HepG2 (cell line): ENCODE results near the gene AGPAT2. TPM values are rescaled to one million over a fixed set of nuclear protein-coding genes. Genes with fewer than 3 reads are reported as not detected.

ENCODE experiments used
- ATAC-seq: fragments of 200-7000 bp; cut with Tn5 transposase; 3 replicates; pipeline ENCODE4 v1.9.1; 2020; ENCODE audit warnings: mild to moderate bottlenecking, moderate library complexity
- BruUV-seq: library from RNA; stranded (reverse); fragments of 400-500 nt; replicated peaks from 2 replicates; lab custom pipeline; 2021; lab: Mats Ljungman, UMichigan
- CTCF ChIA-PET: fragments of 300-600 bp; formaldehyde crosslinking; extraction: SDS; loops from one replicate; lab custom pipeline; 2021; ENCODE audit warnings: low total read pairs, inconsistent platforms, low intra/inter-chr PET ratio; lab: Yijun Ruan, JAX
- POLR2A ChIA-PET: fragments of 350-600 bp; sonication (Branson Sonifier 250); formaldehyde crosslinking; loops from one replicate; lab custom pipeline; 2020; ENCODE audit warnings: antibody characterized with exemption, inconsistent platforms; lab: Yijun Ruan, JAX
- DNase-seq: peaks from one replicate; pipeline ENCODE4 v3.0.0-alpha.2; 2015; ENCODE audit warnings: low spot score
- FAIRE-seq: peaks from 3 replicates; lab custom pipeline; 2011; peaks lifted over from hg19 to GRCh38; lab: Jason Lieb, UNC
- H2AFZ ChIP-seq: one replicate; pipeline ENCODE4 v1.6.1; 2011; ENCODE audit warnings: low read length, inconsistent platforms
- H3K27ac ChIP-seq: fragments of 300-600 bp; 3 replicates; pipeline ENCODE4 v1.8.0; 2011; ENCODE audit warnings: mixed run types, mild to moderate bottlenecking, mixed read lengths, low read length, inconsistent platforms; ENCODE audit not compliant: insufficient read depth; ENCODE audit errors: extremely low read length
- H3K27me3 ChIP-seq, 2 experiments: fragments of 200-600 bp in 1 of 2; 2 replicates in 1 of 2; 3 replicates in 1 of 2; pipeline versions ENCODE4 v1.6.0 to v1.8.0; 2011; ENCODE audit warnings: low read length in 2 of 2, mild to moderate bottlenecking in 2 of 2, moderate library complexity in 2 of 2, inconsistent platforms in 1 of 2; ENCODE audit not compliant: insufficient read depth in 2 of 2, control insufficient read depth in 1 of 2
- H3K36me3 ChIP-seq, 2 experiments: fragments of 200-600 bp in 1 of 2; replicated peaks in 1 of 2; 2 replicates in 1 of 2; 3 replicates in 1 of 2; pipeline versions ENCODE4 v1.5.1 to v1.8.0; 2011; ENCODE audit warnings: low read length in 2 of 2, inconsistent platforms in 1 of 2; ENCODE audit not compliant: insufficient read depth in 2 of 2, control insufficient read depth in 1 of 2
- H3K4me1 ChIP-seq: 2 replicates; pipeline ENCODE4 v1.5.1; 2012; ENCODE audit warnings: low read length, inconsistent platforms; ENCODE audit not compliant: insufficient read depth
- H3K4me2 ChIP-seq: 2 replicates; pipeline ENCODE4 v1.6.0; 2011; ENCODE audit warnings: low read depth, low read length, inconsistent platforms
- H3K4me3 ChIP-seq, 3 experiments: fragments of 200-600 bp in 1 of 3; sonication (generic), shearing (Covaris generic) in 1 of 3; replicated peaks in 1 of 3; 2 replicates each; pipeline ENCODE4 v1.5.1; 2011 to 2016; ENCODE audit warnings: low read length in 3 of 3, inconsistent platforms in 2 of 3, low read depth in 2 of 3, mild to moderate bottlenecking in 2 of 3, control low read depth in 1 of 3, mixed read lengths in 1 of 3; ENCODE audit not compliant: insufficient read depth in 1 of 3
- H3K79me2 ChIP-seq: one replicate; pipeline ENCODE4 v1.6.1; 2011; ENCODE audit warnings: low read length, inconsistent platforms; ENCODE audit not compliant: insufficient read depth
- H3K9ac ChIP-seq: 2 replicates; pipeline ENCODE4 v1.6.0; 2011; ENCODE audit warnings: mild to moderate bottlenecking, low read depth, low read length, inconsistent platforms; ENCODE audit not compliant: insufficient read depth
- H3K9me3 ChIP-seq: 2 replicates; pipeline ENCODE4 v1.5.1; 2012; ENCODE audit warnings: mild to moderate bottlenecking, low read length
- H4K20me1 ChIP-seq: 2 replicates; pipeline ENCODE4 v1.6.0; 2011; ENCODE audit warnings: inconsistent platforms, mild to moderate bottlenecking, low read length, moderate library complexity; ENCODE audit not compliant: insufficient read depth
- FOXA1 ChIP-seq, 2 experiments: fragments of 450-650 bp in 1 of 2; sonication (generic) in 1 of 2; formaldehyde crosslinking in 1 of 2; IDR thresholded peaks; 2 replicates each; pipeline versions ENCODE4 v1.4.0 to v1.6.1; 2016 to 2020; ENCODE audit warnings: missing genetic modification reagents in 1 of 2
- MEF2D ChIP-seq: sonication (generic); formaldehyde crosslinking; IDR thresholded peaks from 2 replicates; pipeline ENCODE4 v1.5.1; 2020; ENCODE audit warnings: mild to moderate bottlenecking, missing genetic modification reagents
- MTA1 ChIP-seq: sonication (generic); formaldehyde crosslinking; IDR thresholded peaks from 2 replicates; pipeline ENCODE4 v1.4.0; 2020; ENCODE audit warnings: missing genetic modification reagents, mild to moderate bottlenecking, borderline replicate concordance
- RFXAP ChIP-seq: sonication (generic); formaldehyde crosslinking; IDR thresholded peaks from 2 replicates; pipeline ENCODE4 v1.4.0; 2020; ENCODE audit warnings: missing genetic modification reagents, borderline replicate concordance
- RXRA ChIP-seq: sonication (generic); formaldehyde crosslinking; IDR thresholded peaks from 2 replicates; pipeline ENCODE4 v1.5.1; 2020; ENCODE audit warnings: missing genetic modification reagents
- RXRB ChIP-seq: IDR thresholded peaks from 2 replicates; pipeline ENCODE4 v1.6.1; 2016; ENCODE audit warnings: borderline replicate concordance, missing genetic modification reagents, missing compliant biosample characterization
- SRSF9 ChIP-seq: fragments of 200-400 bp; formaldehyde crosslinking; IDR thresholded peaks from 2 replicates; pipeline ENCODE4 v1.6.1; 2018; ENCODE audit warnings: borderline replicate concordance, mild to moderate bottlenecking, low read depth, low read length; ENCODE audit not compliant: insufficient read depth, poor library complexity, severe bottlenecking
- TMF1 ChIP-seq: sonication (generic); formaldehyde crosslinking; IDR thresholded peaks from 2 replicates; pipeline ENCODE4 v1.8.1; 2022; ENCODE audit warnings: low read depth, missing genetic modification reagents
- YEATS2 ChIP-seq: sonication (generic); formaldehyde crosslinking; IDR thresholded peaks from 2 replicates; pipeline ENCODE4 v1.4.0; 2020; ENCODE audit warnings: missing genetic modification reagents, borderline replicate concordance
- ZBTB7A ChIP-seq: sonication (generic); formaldehyde crosslinking; IDR thresholded peaks from 2 replicates; pipeline ENCODE4 v1.8.0; 2022; ENCODE audit warnings: mild to moderate bottlenecking, missing genetic modification reagents
- ZNF501 ChIP-seq: sonication (generic); formaldehyde crosslinking; IDR thresholded peaks from 2 replicates; pipeline ENCODE4 v1.5.1; 2020; ENCODE audit warnings: mild to moderate bottlenecking, moderate library complexity, missing genetic modification reagents
- ZNF891 ChIP-seq: sonication (generic); formaldehyde crosslinking; IDR thresholded peaks from 2 replicates; pipeline ENCODE4 v1.5.0; 2020; ENCODE audit warnings: mild to moderate bottlenecking, missing genetic modification reagents
- WGBS: methylation state at CpG from one replicate; pipeline ENCODE4 v1.1.6; 2017; ENCODE audit warnings: low lambda C conversion rate; 5-methylcytosine and 5-hydroxymethylcytosine counted together
- in situ Hi-C: cut with HindIII; loops from 2 replicates; pipeline ENCODE4 v1.10.0; 2017; ENCODE audit warnings: low pct_unique_long_range_greater_than_20kb; ENCODE audit not compliant: extremely low pct_ligation_motif_present
- intact Hi-C: fragments of 100-400 bp; cut with micrococcal nuclease; formaldehyde crosslinking; loops from one replicate; pipeline ENCODE4 v1.10.0; 2022; ENCODE audit not compliant: unreplicated experiment
- polyA plus RNA-seq, 8 experiments: library from polyadenylated mRNA; depleted of rRNA in 3 of 8; stranded (reverse) in 7 of 8; unstranded in 1 of 8; fragments of >200 nt; fragmentation: Illumina TruSeq in 4 of 8; extraction: Trizol in 4 of 8; gene quantifications; 2 replicates each; pipeline versions ENCODE4 v1.2.1 to v1.2.3, GENCODE V29; 2011 to 2016; ENCODE audit warnings: low read depth in 4 of 8, missing spikeins in 1 of 8, mixed read lengths in 1 of 8; ENCODE audit not compliant: insufficient read depth in 1 of 8
- total RNA-seq, 5 experiments: library from RNA; depleted of rRNA; stranded (reverse); fragments of >200 nt; fragmentation: Illumina TruSeq; extraction: Trizol; gene quantifications; 2 replicates each; pipeline ENCODE4 v1.2.3, GENCODE V29; 2016; ENCODE audit warnings: low read depth in 1 of 5
- TF ChIP-seq, protein P1 (sequence below): sonication (generic); formaldehyde crosslinking; IDR thresholded peaks from 2 replicates; pipeline ENCODE4 v1.4.0; 2020; ENCODE audit warnings: mild to moderate bottlenecking, missing genetic modification reagents
- TF ChIP-seq, protein P2 (sequence below): sonication (generic); formaldehyde crosslinking; IDR thresholded peaks from 2 replicates; pipeline ENCODE4 v1.5.0; 2020; ENCODE audit warnings: missing genetic modification reagents

The AGPAT2 gene
- total and polyA plus RNA-seq, 2 of the 13 experiments (the other 11 are each of a cell fraction or from before 2014, with no cell fraction given) = 3.9 to 25.8 TPM

DNA sequence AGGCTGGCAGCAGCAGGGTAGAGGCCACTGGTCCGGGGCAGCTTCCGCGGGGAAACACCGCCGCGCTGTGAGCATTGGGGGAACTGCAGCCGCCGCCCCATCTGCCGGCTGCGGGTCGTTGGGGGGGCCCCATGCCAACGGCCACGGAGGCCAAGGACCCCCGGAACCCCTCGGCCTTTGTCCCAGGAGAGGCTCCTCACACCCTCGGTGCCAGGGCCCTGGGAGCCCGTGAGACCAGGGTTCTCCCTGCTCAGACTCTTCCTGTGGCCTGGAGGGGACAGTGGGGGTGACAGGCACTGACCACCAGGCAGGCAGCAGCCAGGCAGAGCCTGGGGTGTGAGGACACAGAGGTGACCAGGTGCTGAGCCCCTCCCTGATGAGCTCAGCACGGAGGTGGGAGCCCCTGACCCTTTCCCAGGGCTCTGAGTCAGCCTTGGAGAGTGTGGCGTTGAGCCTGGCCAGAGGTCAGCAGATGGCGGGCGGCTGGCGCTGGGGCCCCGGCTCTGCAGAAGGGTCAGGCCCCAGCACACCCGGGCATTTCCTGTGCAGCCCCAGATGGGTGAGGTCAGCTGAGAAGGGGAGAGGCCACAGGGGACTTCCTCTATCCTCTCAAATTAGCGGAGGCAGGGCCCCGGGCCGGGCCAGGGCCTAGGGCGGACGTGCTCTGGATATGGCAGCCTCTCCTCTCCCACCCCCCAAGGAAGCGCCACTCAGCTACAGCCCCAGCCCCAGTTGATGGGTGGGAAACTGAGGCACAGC is 42.5 kb downstream of the AGPAT2 start:
- BruUV-seq = no TSS peak
- Histone ChIP-seq H2AFZ (no peak overlapping the region), H3K9me3 (no peaks in the 10 kb centered on the region), H3K4me2 (peak overlapping the region; percentile 88), H3K27me3 (peaks cover 3 to 37% of the 10 kb centered on the region in 2 experiments), H3K4me1 (peaks cover 40% of the 10 kb centered on the region), H4K20me1 (no peaks in the 10 kb centered on the region), H3K4me3 (peak overlapping the region; percentile 44 to 67 (median 51); a peak in 5 of 6 replicates), H3K36me3 (no peaks in the 10 kb centered on the region), H3K9ac (peak overlapping the region; percentile 45), H3K79me2 (no peaks in the 10 kb centered on the region), H3K27ac (peak overlapping the region; percentile 60)
- DNase-seq (peak; percentile 31), ATAC-seq (peak; percentile 71), FAIRE-seq (no peak)
- intact Hi-C loops (loop anchor here (5.0 kb wide), 1 partner anchor 48 kb away; no protein-coding TSS in a partner anchor), in situ Hi-C loops (loop anchor here (25.0 kb wide), 1 partner anchor 307 kb away; the partner anchor contains the start of gene GPSM1)
- ChIA-PET POLR2A (interaction anchor here (1.4 kb wide), 1 partner anchor 281 kb away, joined by 4 read pairs; the partner anchor contains the start of gene DNLZ), CTCF (interaction anchor here (0.8 to 1.5 kb wide), 5 partner anchors 14 to 160 kb away, joined by 3 to 8 read pairs (median 4); no protein-coding TSS in a partner anchor)
- WGBS = 0% methylated on average over 2 of the region's 30 CpGs
- TF ChIP-seq MEF2D (peak; percentile 86), RFXAP (CRISPR knock-in tag) (no peak), FOXA1 (IDR thresholded peaks at IDR 0.05) (no peak), FOXA1 (CRISPR knock-in tag; IDR thresholded peaks at IDR 0.05) (no peak), SRSF9 (no peak), MTA1 (no peak), RXRB (peak; percentile 75), ZBTB7A (CRISPR knock-in tag) (peak; percentile 50; the same call in 1 of the 2 replicates), ZNF501 (CRISPR knock-in tag) (peak; percentile 87), RXRA (CRISPR knock-in tag) (peak; percentile 69; the same call in 1 of the 2 replicates), YEATS2 (CRISPR knock-in tag) (no peak), ZNF891 (CRISPR knock-in tag) (peak; percentile 60; the same call in 1 of the 2 replicates), TMF1 (no peak)
- TF ChIP-seq, protein P1, sequence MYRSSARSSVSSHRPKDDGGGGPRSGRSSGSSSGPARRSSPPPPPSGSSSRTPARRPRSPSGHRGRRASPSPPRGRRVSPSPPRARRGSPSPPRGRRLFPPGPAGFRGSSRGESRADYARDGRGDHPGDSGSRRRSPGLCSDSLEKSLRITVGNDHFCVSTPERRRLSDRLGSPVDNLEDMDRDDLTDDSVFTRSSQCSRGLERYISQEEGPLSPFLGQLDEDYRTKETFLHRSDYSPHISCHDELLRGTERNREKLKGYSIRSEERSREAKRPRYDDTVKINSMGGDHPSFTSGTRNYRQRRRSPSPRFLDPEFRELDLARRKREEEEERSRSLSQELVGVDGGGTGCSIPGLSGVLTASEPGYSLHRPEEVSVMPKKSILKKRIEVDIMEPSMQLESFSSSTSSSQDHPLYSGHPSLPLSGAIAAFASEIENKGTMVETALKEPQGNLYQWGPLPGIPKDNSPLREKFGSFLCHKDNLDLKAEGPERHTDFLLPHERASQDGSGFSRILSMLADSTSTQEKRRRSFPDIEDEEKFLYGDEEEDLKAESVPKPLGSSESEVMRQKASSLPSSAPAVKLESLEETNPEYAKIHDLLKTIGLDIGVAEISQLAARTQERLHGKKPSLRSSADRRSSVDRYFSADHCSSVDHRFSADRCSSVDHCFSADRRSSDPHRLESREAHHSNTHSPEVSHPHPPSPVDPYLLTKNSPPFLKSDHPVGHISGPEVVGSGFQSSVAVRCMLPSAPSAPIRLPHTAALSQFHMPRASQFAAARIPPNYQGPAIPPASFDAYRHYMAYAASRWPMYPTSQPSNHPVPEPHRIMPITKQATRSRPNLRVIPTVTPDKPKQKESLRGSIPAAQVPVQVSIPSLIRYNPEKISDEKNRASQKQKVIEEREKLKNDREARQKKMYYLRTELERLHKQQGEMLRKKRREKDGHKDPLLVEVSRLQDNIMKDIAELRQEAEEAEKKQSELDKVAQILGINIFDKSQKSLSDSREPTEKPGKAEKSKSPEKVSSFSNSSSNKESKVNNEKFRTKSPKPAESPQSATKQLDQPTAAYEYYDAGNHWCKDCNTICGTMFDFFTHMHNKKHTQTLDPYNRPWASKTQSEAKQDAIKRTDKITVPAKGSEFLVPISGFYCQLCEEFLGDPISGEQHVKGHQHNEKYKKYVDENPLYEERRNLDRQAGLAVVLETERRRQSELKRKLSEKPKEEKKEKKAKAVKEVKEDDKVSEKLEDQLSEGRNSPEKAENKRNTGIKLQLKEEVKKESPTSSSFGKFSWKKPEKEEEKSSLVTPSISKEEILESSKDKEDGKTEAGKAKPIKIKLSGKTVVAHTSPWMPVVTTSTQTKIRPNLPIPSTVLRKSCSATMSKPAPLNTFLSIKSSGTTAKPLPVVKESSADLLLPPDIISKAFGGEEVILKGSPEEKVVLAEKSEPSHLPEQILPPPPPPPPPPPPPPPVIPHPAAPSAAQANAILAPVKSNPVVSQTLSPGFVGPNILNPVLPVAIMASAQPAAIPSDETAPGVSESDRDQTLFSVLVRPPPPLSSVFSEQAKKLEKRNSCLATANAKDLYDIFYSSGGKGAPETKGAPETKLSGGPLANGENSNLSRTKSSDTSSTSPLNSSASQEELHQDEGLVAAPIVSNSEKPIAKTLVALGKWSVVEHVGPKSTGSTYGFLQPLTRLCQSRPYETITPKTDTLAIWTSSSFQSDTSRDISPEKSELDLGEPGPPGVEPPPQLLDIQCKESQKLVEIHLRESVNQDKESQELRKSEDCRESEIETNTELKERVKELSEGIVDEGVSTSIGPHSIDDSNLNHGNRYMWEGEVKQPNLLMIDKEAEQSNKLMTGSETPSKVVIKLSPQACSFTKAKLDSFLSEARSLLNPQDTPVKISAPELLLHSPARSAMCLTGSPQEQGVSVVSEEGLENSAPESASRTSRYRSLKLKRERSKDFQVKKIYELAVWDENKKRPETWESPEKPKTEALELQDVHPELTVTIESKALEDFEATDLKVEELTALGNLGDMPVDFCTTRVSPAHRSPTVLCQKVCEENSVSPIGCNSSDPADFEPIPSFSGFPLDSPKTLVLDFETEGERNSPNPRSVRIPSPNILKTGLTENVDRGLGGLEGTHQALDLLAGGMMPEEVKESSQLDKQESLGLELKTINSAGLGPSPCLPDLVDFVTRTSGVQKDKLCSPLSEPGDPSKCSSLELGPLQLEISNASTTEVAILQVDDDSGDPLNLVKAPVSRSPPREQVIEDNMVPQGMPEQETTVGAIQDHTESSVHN = no peak
- TF ChIP-seq, protein P2, sequence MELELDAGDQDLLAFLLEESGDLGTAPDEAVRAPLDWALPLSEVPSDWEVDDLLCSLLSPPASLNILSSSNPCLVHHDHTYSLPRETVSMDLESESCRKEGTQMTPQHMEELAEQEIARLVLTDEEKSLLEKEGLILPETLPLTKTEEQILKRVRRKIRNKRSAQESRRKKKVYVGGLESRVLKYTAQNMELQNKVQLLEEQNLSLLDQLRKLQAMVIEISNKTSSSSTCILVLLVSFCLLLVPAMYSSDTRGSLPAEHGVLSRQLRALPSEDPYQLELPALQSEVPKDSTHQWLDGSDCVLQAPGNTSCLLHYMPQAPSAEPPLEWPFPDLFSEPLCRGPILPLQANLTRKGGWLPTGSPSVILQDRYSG (CRISPR knock-in tag) = no peak
